IMR-90 (cell line): Measurements from ENCODE around the gene PTPRN2. TPM values are rescaled to one million over a fixed set of nuclear protein-coding genes. Genes with fewer than 3 reads are reported as not detected.

Experiments used
- ATAC-seq: fragments of 200-7000 bp; cut with Tn5 transposase; 2 replicates; pipeline ENCODE4 v1.9.1; 2020; ENCODE audit warnings: low read depth, mild to moderate bottlenecking, moderate library complexity
- BruUV-seq: library from RNA; stranded (reverse); fragments of 400-500 nt; replicated peaks from 2 replicates; lab custom pipeline; 2021; lab: Mats Ljungman, UMichigan
- CTCF ChIA-PET: fragments of 300-600 bp; formaldehyde crosslinking; extraction: SDS; loops from one replicate; lab custom pipeline; 2021; ENCODE audit warnings: antibody characterized with exemption; lab: Yijun Ruan, JAX
- POLR2A ChIA-PET: fragments of 300-600 bp; sonication (Branson Sonifier 250); formaldehyde crosslinking; loops from one replicate; lab custom pipeline; 2022; ENCODE audit warnings: antibody characterized with exemption; ENCODE audit not compliant: unreplicated experiment; lab: Charles Lee
- DNase-seq: peaks from one replicate; pipeline ENCODE4 v3.0.0; 2013
- H2AFZ ChIP-seq: replicated peaks from 2 replicates; pipeline ENCODE3; 2013; ENCODE audit warnings: low read length, mild to moderate bottlenecking; ENCODE audit not compliant: poor library complexity
- H2AK5ac ChIP-seq: 2 replicates; pipeline ENCODE4 v1.6.1; 2013; ENCODE audit warnings: low read depth, low read length, inconsistent platforms
- H2AK9ac ChIP-seq: replicated peaks from 2 replicates; pipeline ENCODE3; 2013; ENCODE audit warnings: mild to moderate bottlenecking, low read depth, low read length, moderate library complexity; ENCODE audit not compliant: poor library complexity
- H2BK120ac ChIP-seq: 2 replicates; pipeline ENCODE4 v1.6.1; 2013; ENCODE audit warnings: low read depth, low read length, inconsistent platforms
- H2BK15ac ChIP-seq: 3 replicates; pipeline ENCODE4 v1.6.1; 2013; ENCODE audit warnings: low read depth, low read length, inconsistent platforms
- H2BK20ac ChIP-seq: 2 replicates; pipeline ENCODE4 v1.6.1; 2013; ENCODE audit warnings: low read depth, mild to moderate bottlenecking, inconsistent platforms, low read length, moderate library complexity
- H2BK5ac ChIP-seq: 2 replicates; pipeline ENCODE4 v1.6.1; 2013; ENCODE audit warnings: mild to moderate bottlenecking, low read depth, low read length, inconsistent platforms; ENCODE audit not compliant: poor library complexity, severe bottlenecking
- H3K14ac ChIP-seq: replicated peaks from 2 replicates; pipeline ENCODE4 v1.6.1; 2013; ENCODE audit warnings: low read depth, low read length, inconsistent platforms
- H3K18ac ChIP-seq: 2 replicates; pipeline ENCODE4 v1.6.1; 2013; ENCODE audit warnings: low read depth, low read length, control low read depth
- H3K23ac ChIP-seq: 2 replicates; pipeline ENCODE4 v1.6.1; 2013; ENCODE audit warnings: low read depth, low read length, inconsistent platforms
- H3K27ac ChIP-seq: 2 replicates; pipeline ENCODE4 v1.5.1; 2013; ENCODE audit warnings: mild to moderate bottlenecking, control low read depth, low read length; ENCODE audit not compliant: insufficient read depth
- H3K27me3 ChIP-seq: 2 replicates; pipeline ENCODE4 v1.6.1; 2013; ENCODE audit warnings: low read length; ENCODE audit not compliant: control insufficient read depth, insufficient read depth
- H3K36me3 ChIP-seq: 2 replicates; pipeline ENCODE4 v1.6.1; 2013; ENCODE audit warnings: low read length, mixed read lengths; ENCODE audit not compliant: control insufficient read depth, insufficient read depth
- H3K4ac ChIP-seq: 2 replicates; pipeline ENCODE4 v1.6.1; 2013; ENCODE audit warnings: low read depth, low read length, inconsistent platforms
- H3K4me1 ChIP-seq: 2 replicates; pipeline ENCODE4 v1.6.1; 2013; ENCODE audit warnings: low read length, mixed read lengths; ENCODE audit not compliant: control insufficient read depth, insufficient read depth
- H3K4me2 ChIP-seq: 2 replicates; pipeline ENCODE4 v1.6.1; 2013; ENCODE audit warnings: low read depth, mild to moderate bottlenecking, control low read depth, low read length, moderate library complexity
- H3K4me3 ChIP-seq: 2 replicates; pipeline ENCODE4 v1.5.1; 2013; ENCODE audit warnings: low read depth, mild to moderate bottlenecking, control low read depth, low read length, moderate library complexity; ENCODE audit not compliant: insufficient read depth
- H3K56ac ChIP-seq: 2 replicates; pipeline ENCODE4 v1.6.1; 2013; ENCODE audit warnings: low read length, inconsistent platforms; ENCODE audit not compliant: insufficient read depth; ENCODE audit errors: extremely low read depth
- H3K79me1 ChIP-seq, 2 experiments: 2 replicates each; pipeline ENCODE4 v1.6.1; 2013; ENCODE audit warnings: low read length in 2 of 2, inconsistent platforms in 1 of 2, low read depth in 1 of 2
- H3K9ac ChIP-seq: 2 replicates; pipeline ENCODE4 v1.6.1; 2013; ENCODE audit warnings: low read depth, low read length, control low read depth
- H3K9me1 ChIP-seq: 2 replicates; pipeline ENCODE4 v1.6.1; 2013; ENCODE audit warnings: low read length, inconsistent platforms; ENCODE audit not compliant: insufficient read depth
- H3K9me3 ChIP-seq: 2 replicates; pipeline ENCODE4 v1.6.1; 2013; ENCODE audit warnings: low read length; ENCODE audit not compliant: control insufficient read depth, insufficient read depth
- H4K20me1 ChIP-seq: 2 replicates; pipeline ENCODE4 v1.6.1; 2013; ENCODE audit warnings: low read length, inconsistent platforms; ENCODE audit not compliant: insufficient read depth
- H4K5ac ChIP-seq: 2 replicates; pipeline ENCODE4 v1.6.1; 2013; ENCODE audit warnings: mild to moderate bottlenecking, low read depth, low read length, control low read depth
- H4K8ac ChIP-seq, 2 experiments: 2 replicates each; pipeline ENCODE4 v1.6.1; 2013; ENCODE audit warnings: low read depth in 2 of 2, low read length in 2 of 2, control low read depth in 1 of 2, inconsistent platforms in 1 of 2
- H4K91ac ChIP-seq: 2 replicates; pipeline ENCODE4 v1.6.1; 2013; ENCODE audit warnings: low read depth, low read length, inconsistent platforms; ENCODE audit not compliant: insufficient read depth
- BHLHE40 ChIP-seq: fragments of 150-350 bp; IDR thresholded peaks from 2 replicates; pipeline ENCODE4 v1.6.1; 2016; ENCODE audit warnings: mild to moderate bottlenecking, low read depth, low read length
- CEBPB ChIP-seq: IDR thresholded peaks from 2 replicates; pipeline ENCODE4 v1.6.1; 2012; ENCODE audit warnings: low read depth, low read length, improper control_type of control experiment
- CHD1 ChIP-seq: IDR thresholded peaks from 2 replicates; pipeline ENCODE4 v1.6.1; 2012; ENCODE audit warnings: low read depth, low read length, improper control_type of control experiment
- FOS ChIP-seq: fragments of 150-350 bp; IDR thresholded peaks from 2 replicates; pipeline ENCODE4 v1.6.1; 2016; ENCODE audit warnings: low read depth, low read length
- MAFK ChIP-seq: IDR thresholded peaks from 2 replicates; pipeline ENCODE4 v1.6.1; 2012; ENCODE audit warnings: low read depth, low read length, improper control_type of control experiment
- MAZ ChIP-seq: IDR thresholded peaks from 2 replicates; pipeline ENCODE4 v1.6.1; 2012; ENCODE audit warnings: low read depth, mild to moderate bottlenecking, low read length, improper control_type of control experiment, moderate library complexity, borderline replicate concordance
- MXI1 ChIP-seq: IDR thresholded peaks from 2 replicates; pipeline ENCODE4 v1.6.1; 2012; ENCODE audit warnings: low read depth, mild to moderate bottlenecking, low read length, moderate library complexity, borderline replicate concordance
- POLR2A ChIP-seq: IDR thresholded peaks from 2 replicates; pipeline ENCODE4 v1.6.1; 2012; ENCODE audit warnings: mild to moderate bottlenecking, low read depth, low read length
- RAD21 ChIP-seq: IDR thresholded peaks from 2 replicates; pipeline ENCODE4 v1.6.1; 2012; ENCODE audit warnings: low read length, improper control_type of control experiment
- RFX5 ChIP-seq: IDR thresholded peaks from 2 replicates; pipeline ENCODE4 v1.8.0; 2012; ENCODE audit warnings: low read depth, mild to moderate bottlenecking, low read length, moderate library complexity
- SMC3 ChIP-seq: fragments of 150-350 bp; IDR thresholded peaks from 2 replicates; pipeline ENCODE4 v1.6.1; 2016; ENCODE audit warnings: low read depth, mild to moderate bottlenecking, antibody characterized with exemption, low read length, moderate library complexity
- WGBS, 2 experiments: methylation state at CpG; one replicate each; pipeline versions ENCODE4 v1.1.5 to v1.1.7; 2013; ENCODE audit warnings: missing lambda C conversion rate in 2 of 2; ENCODE audit not compliant: insufficient read length in 1 of 2; ENCODE audit errors: extremely low coverage in 2 of 2; 5-methylcytosine and 5-hydroxymethylcytosine counted together
- dilution Hi-C: fragments of 300-500 bp; cut with HindIII; formaldehyde crosslinking; loops from one replicate; pipeline ENCODE4 v1.14.3; 2018; ENCODE audit warnings: low sequenced_read_pairs; ENCODE audit not compliant: unreplicated experiment
- in situ Hi-C: fragments of 300-500 bp; cut with MboI; formaldehyde crosslinking; loops from 3 replicates; pipeline ENCODE4 v1.14.3; 2019; ENCODE audit warnings: low sequenced_read_pairs, inconsistent platforms, mixed read lengths
- intact Hi-C: fragments of 100-400 bp; cut with micrococcal nuclease; formaldehyde crosslinking; loops from 2 replicates; pipeline ENCODE4 v1.10.0; 2022
- polyA plus RNA-seq, 3 experiments: library from polyadenylated mRNA; depleted of rRNA; stranded (reverse); fragments of >200 nt; gene quantifications; 2 replicates each; pipeline ENCODE4 v1.2.3, GENCODE V29; 2012; ENCODE audit warnings: low replicate concordance in 1 of 3
- total RNA-seq: library from RNA; depleted of rRNA; stranded (reverse); fragments of >200 nt; gene quantifications from 2 replicates; pipeline ENCODE4 v1.2.3, GENCODE V29; 2012
- TF ChIP-seq, protein P1 (sequence below): fragments of 150-350 bp; IDR thresholded peaks from 2 replicates; pipeline ENCODE4 v1.6.1; 2016; ENCODE audit warnings: low read depth, mild to moderate bottlenecking, low read length, moderate library complexity, borderline replicate concordance

PTPRN2 gene
- total and polyA plus RNA-seq, 2 of the 4 experiments (the other 2 are of a cell fraction) = 0.03 TPM; not detected in 1

DNA sequence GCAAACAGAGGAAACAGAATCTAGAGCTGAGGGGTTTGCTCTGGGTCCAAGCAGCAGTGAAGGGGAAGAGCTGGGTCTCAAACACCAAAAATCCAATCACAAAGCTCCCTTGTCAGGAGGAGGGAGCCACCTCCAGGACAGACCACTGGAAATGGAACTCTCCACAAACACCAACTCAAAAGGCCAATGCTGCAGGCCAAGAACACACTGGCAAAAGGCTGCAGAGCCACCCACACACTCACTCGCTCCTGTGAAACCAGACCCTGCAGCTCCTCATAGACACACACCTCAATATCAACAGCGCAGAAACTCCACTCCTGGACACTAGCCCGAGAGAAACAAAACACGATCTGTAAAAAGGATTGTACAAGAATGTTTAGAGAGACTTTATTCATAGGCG is 213.5 kb downstream of the PTPRN2 start:
- no peak overlapping the region for H4K91ac ChIP-seq
- dilution Hi-C loops (no loop called here), intact Hi-C loops (no loop called here), in situ Hi-C loops (no loop called here)
- H2BK120ac ChIP-seq = no peak overlapping the region
- WGBS, 2 experiments = no CpG with 5 or more reads among the region's 5 CpGs
- no peak overlapping the region for H3K4ac ChIP-seq
- ChIA-PET CTCF (no interaction called here), POLR2A (no interaction called here)
- no peak overlapping the region for H2AFZ ChIP-seq
- no peaks in the 10 kb centered on the region for H3K9me1 ChIP-seq
- no peaks in the 10 kb centered on the region for H4K20me1 ChIP-seq
- DNase-seq = no peak
- no peaks in the 10 kb centered on the region for H3K4me1 ChIP-seq
- no peaks in the 10 kb centered on the region for H3K27me3 ChIP-seq
- H2AK5ac ChIP-seq = no peak overlapping the region
- no peak for ATAC-seq
- H3K4me2 ChIP-seq = no peak overlapping the region
- no peak overlapping the region for H2BK15ac ChIP-seq
- no peaks in the 10 kb centered on the region for H3K36me3 ChIP-seq
- no peak overlapping the region for H3K18ac ChIP-seq
- H3K9ac ChIP-seq = no peak overlapping the region
- no peak overlapping the region for H3K14ac ChIP-seq
- H3K27ac ChIP-seq = no peak overlapping the region
- H4K5ac ChIP-seq = no peak overlapping the region
- no peak overlapping the region for H3K56ac ChIP-seq
- H4K8ac ChIP-seq = no peak overlapping the region
- no peak for TF ChIP-seq MAFK
- TF ChIP-seq MAZ = no peak
- no peak for TF ChIP-seq BHLHE40
- TF ChIP-seq CHD1 = no peak
- TF ChIP-seq, protein P1, sequence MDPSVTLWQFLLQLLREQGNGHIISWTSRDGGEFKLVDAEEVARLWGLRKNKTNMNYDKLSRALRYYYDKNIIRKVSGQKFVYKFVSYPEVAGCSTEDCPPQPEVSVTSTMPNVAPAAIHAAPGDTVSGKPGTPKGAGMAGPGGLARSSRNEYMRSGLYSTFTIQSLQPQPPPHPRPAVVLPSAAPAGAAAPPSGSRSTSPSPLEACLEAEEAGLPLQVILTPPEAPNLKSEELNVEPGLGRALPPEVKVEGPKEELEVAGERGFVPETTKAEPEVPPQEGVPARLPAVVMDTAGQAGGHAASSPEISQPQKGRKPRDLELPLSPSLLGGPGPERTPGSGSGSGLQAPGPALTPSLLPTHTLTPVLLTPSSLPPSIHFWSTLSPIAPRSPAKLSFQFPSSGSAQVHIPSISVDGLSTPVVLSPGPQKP = no peak
- no peak for TF ChIP-seq CEBPB
- no peak for TF ChIP-seq MXI1
- TF ChIP-seq FOS = no peak
- no peak for TF ChIP-seq RFX5
- TF ChIP-seq POLR2A = no peak
- no peak for TF ChIP-seq RAD21
- no peak for TF ChIP-seq SMC3
- H2AK9ac ChIP-seq = no peak overlapping the region
- peaks cover 39% of the 10 kb centered on the region for H3K9me3 ChIP-seq
- H3K4me3 ChIP-seq = no peak overlapping the region
- no peaks in the 10 kb centered on the region for H3K79me1 ChIP-seq
- no TSS peak for BruUV-seq
- H2BK5ac ChIP-seq = no peak overlapping the region
- H2BK20ac ChIP-seq = no peak overlapping the region
- H3K23ac ChIP-seq = no peak overlapping the region
